Neural cell (in vitro differentiated cells): ENCODE measurements around the gene DNAJC5.

Experiments
- POLR2AphosphoS5 ChIP-seq: IDR thresholded peaks from 2 replicates; pipeline ENCODE4 v1.6.1; 2012
- TAF1 ChIP-seq: IDR thresholded peaks from 2 replicates; pipeline ENCODE4 v1.6.1; 2012; ENCODE audit warnings: low read depth

- TF ChIP-seq TAF1 (no peak), POLR2AphosphoS5 (no peak)
These were observed 5.4 kb upstream of the DNAJC5 start for GRCh38 chr20:63889241-63890200.
